Measurements from ENCODE around the gene NDUFB7.

NDUFB7 gene

DNA sequence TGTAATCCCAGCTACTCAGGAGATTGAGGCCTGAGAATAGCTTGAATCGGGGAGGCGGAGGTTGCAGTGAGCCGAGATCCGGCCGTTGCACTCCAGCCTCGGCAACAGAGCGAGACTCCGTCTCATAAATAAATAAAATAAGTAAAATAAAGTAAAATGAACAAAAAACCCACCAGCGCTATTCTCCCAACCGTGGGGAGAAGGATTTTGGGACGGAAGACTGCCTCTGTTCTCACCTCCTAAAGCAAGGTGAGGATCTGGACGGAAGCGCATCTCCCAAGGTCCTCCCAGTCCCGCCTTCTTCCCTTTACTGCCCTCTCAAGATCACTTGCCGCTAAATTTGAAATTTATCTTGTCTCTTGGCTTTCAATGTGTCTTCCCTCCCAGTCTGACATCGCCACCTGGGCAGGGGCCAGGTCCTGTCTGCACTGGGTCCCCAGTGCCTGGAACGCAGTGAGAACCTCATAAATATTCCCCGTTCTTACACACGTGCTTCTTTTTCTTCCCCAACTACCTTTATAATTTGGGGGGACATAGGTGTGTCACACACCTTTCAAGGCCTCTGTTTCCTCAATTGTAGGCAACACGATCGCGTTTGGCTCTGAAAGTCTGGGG is 52.5 kb downstream of the NDUFB7 start:
- no peak for DNase-seq

DNA sequence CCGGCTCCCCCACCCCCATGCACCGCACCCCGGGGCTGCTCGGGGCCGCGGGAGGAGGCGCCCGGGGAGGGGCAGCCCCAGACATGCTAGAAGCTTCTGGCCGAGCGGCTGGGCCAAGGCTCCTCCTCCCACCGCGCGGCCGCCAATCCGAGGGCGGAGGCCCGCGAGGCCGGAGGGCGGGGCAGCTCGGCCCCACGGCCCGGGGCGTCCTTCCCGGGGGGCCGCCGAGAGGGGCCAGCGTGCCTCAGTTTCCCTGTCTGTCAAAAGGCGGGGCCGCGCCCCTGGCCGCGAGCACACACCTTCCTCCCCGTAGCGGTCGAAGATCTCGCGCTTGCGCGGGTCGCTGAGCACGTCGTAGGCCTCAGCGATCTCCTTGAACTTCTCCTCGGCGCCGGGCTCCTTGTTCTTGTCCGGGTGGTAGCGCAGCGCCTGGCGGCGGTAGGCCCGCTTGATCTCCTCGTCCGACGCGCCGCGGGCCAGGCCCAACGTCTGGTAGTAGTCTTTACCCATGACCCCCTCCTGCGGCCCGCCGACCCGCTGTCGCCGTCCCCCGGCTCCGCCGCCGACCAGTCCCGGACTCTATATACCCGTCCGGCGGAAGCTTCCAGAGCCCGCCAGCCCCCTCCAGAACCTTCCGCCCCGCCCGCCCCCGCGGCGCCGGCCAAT is 53.9 kb downstream of the NDUFB7 start, which contains the start of gene DNAJB1:
TSS of gene DNAJB1 (minus strand) at position 558 of the 666 bp plus-strand sequence. CDS start at position 510, 48 bp downstream.
- DNase-seq = peak; percentile 99

DNA sequence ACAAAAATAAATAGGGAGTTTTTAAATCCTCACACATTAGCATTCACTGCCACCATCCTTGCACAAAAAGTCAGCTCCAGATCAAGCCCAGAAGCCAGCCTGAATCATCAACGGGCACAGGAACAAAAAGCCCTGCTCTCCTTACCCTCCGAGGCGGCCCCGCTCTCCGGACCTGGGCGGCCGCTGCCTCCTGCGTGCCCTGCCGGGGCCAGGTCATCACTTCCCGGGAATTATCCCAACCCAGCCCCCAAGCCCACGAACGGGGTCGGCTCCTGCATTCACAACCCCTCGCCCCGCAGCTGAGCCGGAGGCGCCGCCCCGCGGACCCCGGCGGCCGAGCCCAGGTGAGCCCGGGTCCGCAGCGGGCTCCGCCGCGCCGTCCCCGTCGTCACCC is 54.4 kb downstream of the NDUFB7 start:
- DNase-seq = no peak

DNA sequence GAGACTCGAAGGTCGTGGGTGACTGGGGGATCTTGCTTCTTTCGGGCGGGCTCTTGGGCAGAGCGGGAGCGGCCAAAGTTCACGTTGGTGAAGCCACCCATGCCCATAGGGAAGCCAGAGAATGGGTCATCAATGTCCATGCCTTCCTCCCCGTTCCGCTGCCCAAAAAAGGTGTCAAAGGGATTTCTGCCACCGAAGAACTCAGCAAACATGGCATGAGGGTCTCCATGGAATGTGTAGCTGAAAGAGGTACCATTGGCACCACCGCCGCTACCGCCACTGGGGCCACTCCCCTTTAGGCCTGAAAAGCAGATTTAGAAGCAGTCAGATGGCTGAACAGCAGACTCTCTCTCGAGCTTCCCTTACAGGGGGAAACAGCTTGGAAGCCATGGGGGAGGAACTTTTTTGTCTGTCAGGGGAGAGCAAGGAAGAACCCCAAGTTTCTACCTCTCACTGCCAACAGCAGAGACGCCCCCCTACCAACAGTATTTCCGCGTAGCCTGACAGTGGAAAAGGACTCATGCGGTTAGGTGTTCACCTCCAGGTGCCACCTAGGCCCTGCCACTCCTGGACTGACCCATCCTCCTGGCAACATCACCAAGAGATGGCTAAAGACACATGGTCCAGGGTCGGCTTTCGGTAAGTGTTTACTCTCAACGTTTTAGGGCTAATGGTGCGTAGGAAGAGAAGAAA is 55.0 kb downstream of the NDUFB7 start:
- DNase-seq = no peak
